Neural progenitor cell (in vitro differentiated cells): Measurements from ENCODE around the gene ZNF385D. TPM values are rescaled to one million over a fixed set of nuclear protein-coding genes. Genes with fewer than 3 reads are reported as not detected.
A peak's percentile ranks its signal among the peaks of the same experiment; 100 is the strongest.
"Not testable (repeated sequence)": the region's sequence is repeated elsewhere in the genome, so short reads cannot be mapped to it uniquely, and the experiment has no call there.

ENCODE experiments used
- DNase-seq: peaks from one replicate; pipeline ENCODE4 v3.0.0-alpha.2; 2016; ENCODE audit warnings: low spot score
- H2AFZ ChIP-seq: fragments of 200-600 bp; sonication (generic); replicated peaks from 2 replicates; pipeline ENCODE4 v1.6.1; 2016; ENCODE audit warnings: antibody characterized with exemption
- H3F3A ChIP-seq: fragments of 200-600 bp; sonication (generic); 2 replicates; pipeline ENCODE4 v1.6.1; 2016; ENCODE audit warnings: antibody characterized with exemption, low read depth
- H3K27ac ChIP-seq: fragments of 200-600 bp; sonication (generic); 2 replicates; pipeline ENCODE4 v1.5.1; 2016; ENCODE audit warnings: mild to moderate bottlenecking
- H3K27me3 ChIP-seq: fragments of 200-600 bp; sonication (generic); 2 replicates; pipeline ENCODE4 v1.6.1; 2016; ENCODE audit warnings: mild to moderate bottlenecking, moderate library complexity
- H3K36me3 ChIP-seq: fragments of 200-600 bp; sonication (generic); 2 replicates; pipeline ENCODE4 v1.5.1; 2016
- H3K4me1 ChIP-seq: fragments of 200-600 bp; sonication (generic); 2 replicates; pipeline ENCODE4 v1.6.1; 2016; ENCODE audit warnings: mixed run types
- H3K4me2 ChIP-seq: fragments of 200-600 bp; sonication (generic); 2 replicates; pipeline ENCODE4 v1.6.1; 2016
- H3K4me3 ChIP-seq: fragments of 200-600 bp; sonication (generic); 2 replicates; pipeline ENCODE4 v1.5.1; 2016
- H3K79me2 ChIP-seq: fragments of 200-600 bp; sonication (generic); 2 replicates; pipeline ENCODE4 v1.6.1; 2016; ENCODE audit warnings: low read depth
- H3K9ac ChIP-seq: fragments of 200-600 bp; sonication (generic); 2 replicates; pipeline ENCODE4 v1.6.1; 2016
- H3K9me3 ChIP-seq: fragments of 200-600 bp; sonication (generic); 2 replicates; pipeline ENCODE4 v1.5.1; 2016; ENCODE audit warnings: low read depth
- H4K20me1 ChIP-seq: fragments of 200-600 bp; sonication (generic); 2 replicates; pipeline ENCODE4 v1.6.1; 2016; ENCODE audit warnings: low read depth
- H3K27ac Mint-ChIP-seq: 3 replicates; pipeline ENCODE4 v1.8.0; 2021; ENCODE audit warnings: mixed read lengths
- H3K27me3 Mint-ChIP-seq: 2 replicates; pipeline ENCODE4 v1.8.0; 2022; ENCODE audit warnings: low read depth, mild to moderate bottlenecking, inconsistent platforms, moderate library complexity, mixed read lengths; ENCODE audit not compliant: insufficient read depth
- H3K36me3 Mint-ChIP-seq: 3 replicates; pipeline ENCODE4 v1.8.0; 2021; ENCODE audit warnings: mixed read lengths
- H3K4me1 Mint-ChIP-seq: 3 replicates; pipeline ENCODE4 v1.8.0; 2021; ENCODE audit warnings: mixed read lengths
- H3K4me3 Mint-ChIP-seq: 3 replicates; pipeline ENCODE4 v1.8.0; 2021; ENCODE audit warnings: mild to moderate bottlenecking, moderate library complexity, mixed read lengths
- H3K9me3 Mint-ChIP-seq: 3 replicates; pipeline ENCODE4 v1.8.0; 2020; ENCODE audit warnings: mixed read lengths
- EZH2 ChIP-seq: fragments of 200-600 bp; sonication (generic); IDR thresholded peaks from 2 replicates; pipeline ENCODE4 v1.6.1; 2017; ENCODE audit warnings: antibody characterized with exemption, mild to moderate bottlenecking, moderate library complexity
- EZH2phosphoT487 ChIP-seq: fragments of 200-600 bp; sonication (generic); IDR thresholded peaks from 2 replicates; pipeline ENCODE4 v1.6.1; 2017; ENCODE audit warnings: antibody characterized with exemption
- total RNA-seq: library from RNA; depleted of rRNA; stranded (reverse); fragments of >200 nt; gene quantifications from 2 replicates; pipeline ENCODE4 v1.2.3, GENCODE V29; 2015; ENCODE audit warnings: low replicate concordance
- TF ChIP-seq, protein P1 (sequence below): fragments of 200-600 bp; sonication (generic); IDR thresholded peaks from 2 replicates; pipeline ENCODE4 v1.5.1; 2017; ENCODE audit warnings: antibody characterized with exemption, mild to moderate bottlenecking

Gene ZNF385D
- total RNA-seq, 1 donor from 2014 or later: 4.4 TPM

DNA sequence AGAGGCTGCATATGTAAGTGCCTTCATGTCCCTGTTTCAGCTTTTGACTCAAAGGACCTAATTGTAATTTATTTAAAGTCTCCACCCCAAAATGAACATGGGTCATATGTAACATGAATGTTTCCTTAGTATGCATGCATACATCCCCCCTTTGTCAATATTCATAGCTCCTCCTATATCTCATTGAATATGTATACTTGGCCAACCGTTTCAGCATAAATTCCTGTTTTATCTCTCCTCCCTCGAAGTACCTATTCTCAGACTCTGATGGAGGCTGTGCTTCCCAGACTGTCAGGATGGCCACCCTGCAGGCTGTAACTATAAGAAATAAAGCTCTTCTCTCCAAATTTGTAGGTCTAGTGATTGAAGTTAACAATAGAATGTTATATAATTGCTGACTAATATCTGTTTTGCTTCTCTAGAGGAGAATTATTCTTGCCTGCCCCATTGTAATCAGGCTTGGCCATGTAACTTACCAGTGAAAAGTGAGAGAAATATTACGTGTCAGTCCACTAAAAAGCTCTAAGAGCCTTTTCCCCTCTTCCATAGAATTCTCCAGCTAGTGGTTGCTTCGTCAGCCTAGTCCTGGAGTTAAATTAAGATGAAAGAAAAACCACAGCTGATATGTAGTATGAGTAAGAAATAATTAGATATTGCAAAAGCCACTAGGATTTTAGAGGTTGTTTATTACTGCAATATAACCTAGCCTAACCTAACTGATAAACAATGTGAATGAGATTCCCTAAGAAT, 245.1 kb downstream of the ZNF385D start:
- Mint-ChIP-seq H3K4me3 (no peak overlapping the region), H3K36me3 (no peaks in the 10 kb centered on the region), H3K27ac (no peak overlapping the region), H3K9me3 (no peaks in the 10 kb centered on the region), H3K27me3 (peaks cover 2% of the 10 kb centered on the region), H3K4me1 (peaks cover 3% of the 10 kb centered on the region)
- Histone ChIP-seq H3K4me1 (peaks cover 7% of the 10 kb centered on the region), H3K27ac (no peak overlapping the region), H4K20me1 (no peaks in the 10 kb centered on the region), H2AFZ (no peak overlapping the region), H3F3A (no peaks in the 10 kb centered on the region), H3K4me2 (no peak overlapping the region), H3K79me2 (no peaks in the 10 kb centered on the region), H3K27me3 (no peaks in the 10 kb centered on the region), H3K9ac (no peak overlapping the region), H3K36me3 (no peaks in the 10 kb centered on the region), H3K4me3 (no peak overlapping the region), H3K9me3 (no peaks in the 10 kb centered on the region)
- no peak for DNase-seq
- TF ChIP-seq EZH2phosphoT487: no peak
- no peak for TF ChIP-seq EZH2
- TF ChIP-seq, protein P1, sequence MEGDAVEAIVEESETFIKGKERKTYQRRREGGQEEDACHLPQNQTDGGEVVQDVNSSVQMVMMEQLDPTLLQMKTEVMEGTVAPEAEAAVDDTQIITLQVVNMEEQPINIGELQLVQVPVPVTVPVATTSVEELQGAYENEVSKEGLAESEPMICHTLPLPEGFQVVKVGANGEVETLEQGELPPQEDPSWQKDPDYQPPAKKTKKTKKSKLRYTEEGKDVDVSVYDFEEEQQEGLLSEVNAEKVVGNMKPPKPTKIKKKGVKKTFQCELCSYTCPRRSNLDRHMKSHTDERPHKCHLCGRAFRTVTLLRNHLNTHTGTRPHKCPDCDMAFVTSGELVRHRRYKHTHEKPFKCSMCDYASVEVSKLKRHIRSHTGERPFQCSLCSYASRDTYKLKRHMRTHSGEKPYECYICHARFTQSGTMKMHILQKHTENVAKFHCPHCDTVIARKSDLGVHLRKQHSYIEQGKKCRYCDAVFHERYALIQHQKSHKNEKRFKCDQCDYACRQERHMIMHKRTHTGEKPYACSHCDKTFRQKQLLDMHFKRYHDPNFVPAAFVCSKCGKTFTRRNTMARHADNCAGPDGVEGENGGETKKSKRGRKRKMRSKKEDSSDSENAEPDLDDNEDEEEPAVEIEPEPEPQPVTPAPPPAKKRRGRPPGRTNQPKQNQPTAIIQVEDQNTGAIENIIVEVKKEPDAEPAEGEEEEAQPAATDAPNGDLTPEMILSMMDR: no peak

DNA sequence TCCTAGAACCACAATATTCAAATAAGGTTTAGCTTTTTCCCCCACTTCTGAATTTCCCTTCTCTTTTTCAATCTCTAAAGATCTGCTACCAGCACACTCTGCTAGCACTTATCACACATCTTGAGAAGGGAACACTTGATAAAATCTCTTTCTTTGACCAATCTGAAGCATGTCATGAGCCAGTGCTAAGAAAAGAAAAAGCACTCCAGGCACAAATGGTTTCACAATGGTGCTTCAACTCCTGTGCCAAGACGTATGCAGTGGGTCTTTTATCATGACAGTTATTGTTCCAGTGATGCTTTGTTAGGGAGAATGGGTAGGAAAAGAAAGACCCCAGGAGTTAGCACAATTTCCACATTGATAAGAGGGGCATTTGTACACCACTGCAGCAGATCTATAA, 248.4 kb downstream of the ZNF385D start:
- H3K9me3 ChIP-seq: no peaks in the 10 kb centered on the region
- Mint-ChIP-seq H3K27ac (no peak overlapping the region), H3K27me3 (peaks cover 2% of the 10 kb centered on the region), H3K9me3 (no peaks in the 10 kb centered on the region), H3K36me3 (no peaks in the 10 kb centered on the region), H3K4me1 (peaks cover 3% of the 10 kb centered on the region), H3K4me3 (no peak overlapping the region)
- no peaks in the 10 kb centered on the region for H3F3A ChIP-seq
- H3K27me3 ChIP-seq: no peaks in the 10 kb centered on the region
- no peaks in the 10 kb centered on the region for H3K79me2 ChIP-seq
- H3K4me3 ChIP-seq: no peak overlapping the region
- no peak overlapping the region for H3K27ac ChIP-seq
- H2AFZ ChIP-seq: no peak overlapping the region
- peak; percentile 17 for DNase-seq
- H3K36me3 ChIP-seq: no peaks in the 10 kb centered on the region
- H4K20me1 ChIP-seq: no peaks in the 10 kb centered on the region
- no peak overlapping the region for H3K9ac ChIP-seq
- no peak overlapping the region for H3K4me2 ChIP-seq
- TF ChIP-seq, protein P1: no peak
- TF ChIP-seq EZH2 (no peak), EZH2phosphoT487 (no peak)
- peaks cover 7% of the 10 kb centered on the region for H3K4me1 ChIP-seq

DNA sequence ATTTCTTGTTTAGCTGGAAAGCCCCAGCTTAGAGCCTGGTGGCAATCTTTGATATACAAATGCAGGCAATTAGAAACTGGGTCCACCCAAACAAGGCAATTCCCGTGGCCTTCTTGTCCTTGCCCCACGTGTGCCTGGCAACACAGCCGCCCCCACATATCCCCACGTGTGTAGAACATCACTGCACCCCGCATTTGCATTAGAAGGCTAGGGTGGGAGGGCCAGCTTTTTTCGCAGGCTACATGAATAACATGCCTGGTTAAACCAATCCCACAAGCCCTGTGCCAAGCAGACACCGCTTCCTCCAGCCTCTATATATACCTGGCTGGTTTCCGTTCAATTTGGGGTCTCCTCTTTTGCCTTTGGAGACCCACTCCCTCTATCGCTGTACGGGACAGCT, 250.2 kb downstream of the ZNF385D start:
- Histone ChIP-seq H3K36me3 (no peaks in the 10 kb centered on the region), H3K4me1 (peaks cover 7% of the 10 kb centered on the region), H3K79me2 (no peaks in the 10 kb centered on the region), H3K27me3 (no peaks in the 10 kb centered on the region), H3K9ac (no peak overlapping the region), H4K20me1 (no peaks in the 10 kb centered on the region), H3K27ac (no peak overlapping the region), H3K9me3 (no peaks in the 10 kb centered on the region), H3F3A (no peaks in the 10 kb centered on the region), H3K4me2 (no peak overlapping the region), H2AFZ (no peak overlapping the region), H3K4me3 (no peak overlapping the region)
- no peak for DNase-seq
- Mint-ChIP-seq H3K36me3 (no peaks in the 10 kb centered on the region), H3K9me3 (no peaks in the 10 kb centered on the region), H3K27ac (no peak overlapping the region), H3K4me3 (no peak overlapping the region), H3K27me3 (peaks cover 2% of the 10 kb centered on the region), H3K4me1 (peaks cover 3% of the 10 kb centered on the region)
- TF ChIP-seq, protein P1: no peak
- TF ChIP-seq EZH2phosphoT487: no peak
- TF ChIP-seq EZH2: no peak

DNA sequence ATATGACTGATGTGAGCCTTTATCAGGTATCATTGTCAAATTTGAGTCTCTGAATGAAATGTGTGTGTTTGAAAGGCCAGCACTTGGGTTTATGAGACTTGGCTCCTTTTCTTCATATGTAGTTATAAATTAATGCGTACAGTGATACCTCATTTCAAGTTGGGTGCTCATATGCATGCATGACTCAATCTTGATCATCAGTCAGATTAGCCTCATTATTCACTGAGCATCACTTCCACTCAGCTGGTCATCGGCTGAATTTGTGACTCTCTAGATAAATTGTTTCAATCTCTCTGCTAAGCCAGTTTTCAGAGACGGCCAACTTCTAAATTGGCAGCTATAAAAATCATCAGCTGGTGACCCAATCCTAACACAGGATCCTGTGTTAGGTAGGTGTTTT, 260.3 kb downstream of the ZNF385D start:
- not testable (repeated sequence) for H3K9me3 ChIP-seq, H3K4me3 ChIP-seq, H3K36me3 ChIP-seq, H3K27ac Mint-ChIP-seq, H2AFZ ChIP-seq, H3K4me2 ChIP-seq, H3K27ac ChIP-seq, H3K4me3 Mint-ChIP-seq, H3K4me1 Mint-ChIP-seq, H3K79me2 ChIP-seq, H3K27me3 Mint-ChIP-seq, H4K20me1 ChIP-seq, H3K9me3 Mint-ChIP-seq, H3F3A ChIP-seq, DNase-seq, H3K4me1 ChIP-seq, H3K9ac ChIP-seq, H3K27me3 ChIP-seq, H3K36me3 Mint-ChIP-seq
